H1 (cell line): ENCODE results near the gene SYT17. TPM values are rescaled to one million over a fixed set of nuclear protein-coding genes. Genes with fewer than 3 reads are reported as not detected.
"Not testable (repeated sequence)": the region's sequence is repeated elsewhere in the genome, so short reads cannot be mapped to it uniquely, and the experiment has no call there.

Source experiments
- CTCF ChIA-PET: fragments of 300-600 bp; sonication (Branson Sonifier 250); formaldehyde crosslinking; loops from one replicate; lab custom pipeline; 2021; ENCODE audit not compliant: partially characterized antibody; lab: Charles Lee
- POLR2A ChIA-PET: fragments of 300-600 bp; sonication (Branson Sonifier 250); formaldehyde crosslinking; loops from one replicate; lab custom pipeline; 2021; ENCODE audit warnings: inconsistent platforms; ENCODE audit not compliant: partially characterized antibody; lab: Charles Lee
- DNase-seq, 2 experiments: peaks; one replicate each; pipeline versions ENCODE4 v3.0.0 to v3.0.0-alpha.2; 2010 to 2022; ENCODE audit warnings: low spot score in 2 of 2, low read depth in 1 of 2, mixed read lengths in 1 of 2
- FAIRE-seq: peaks from 2 replicates; lab custom pipeline; 2011; peaks lifted over from hg19 to GRCh38; lab: Jason Lieb, UNC
- H2AFZ ChIP-seq: 2 replicates; pipeline ENCODE4 v1.8.1; 2012; ENCODE audit warnings: low read length, inconsistent platforms
- H2AK5ac ChIP-seq: 2 replicates; pipeline ENCODE4 v1.6.1; 2013; ENCODE audit warnings: low read depth, low read length
- H2BK120ac ChIP-seq: replicated peaks from 2 replicates; pipeline ENCODE3; 2013; ENCODE audit warnings: low read depth, low read length, inconsistent platforms
- H2BK12ac ChIP-seq: 2 replicates; pipeline ENCODE4 v1.6.1; 2013; ENCODE audit warnings: low read depth, low read length
- H2BK15ac ChIP-seq: 2 replicates; pipeline ENCODE4 v1.6.1; 2013; ENCODE audit warnings: low read length
- H2BK20ac ChIP-seq: 2 replicates; pipeline ENCODE4 v1.6.1; 2013; ENCODE audit warnings: low read length
- H2BK5ac ChIP-seq: 2 replicates; pipeline ENCODE4 v1.6.1; 2013; ENCODE audit warnings: low read depth, low read length
- H3K14ac ChIP-seq: 2 replicates; pipeline ENCODE4 v1.6.1; 2013; ENCODE audit warnings: inconsistent platforms; ENCODE audit not compliant: insufficient read length
- H3K18ac ChIP-seq: 2 replicates; pipeline ENCODE4 v1.6.1; 2013; ENCODE audit warnings: low read length; ENCODE audit errors: extremely low read depth
- H3K23ac ChIP-seq: 2 replicates; pipeline ENCODE4 v1.6.1; 2013; ENCODE audit warnings: inconsistent platforms; ENCODE audit not compliant: insufficient read length
- H3K23me2 ChIP-seq: 2 replicates; pipeline ENCODE4 v1.6.1; 2013; ENCODE audit warnings: low read depth, low read length
- H3K27ac ChIP-seq: 2 replicates; pipeline ENCODE4 v1.6.1; 2011; ENCODE audit warnings: low read depth, low read length, inconsistent platforms
- H3K27me3 ChIP-seq, 4 experiments: replicated peaks in 1 of 4; 1 replicate in 1 of 4; 2 replicates in 3 of 4; pipeline versions ENCODE4 v1.6.1 to v1.8.1; 2011 to 2013; ENCODE audit warnings: low read length in 3 of 4, mild to moderate bottlenecking in 3 of 4, inconsistent platforms in 2 of 4, mixed read lengths in 2 of 4, moderate library complexity in 1 of 4; ENCODE audit not compliant: control insufficient read depth in 3 of 4, insufficient read depth in 3 of 4; ENCODE audit errors: extremely low read depth in 1 of 4
- H3K36me3 ChIP-seq, 4 experiments: 2 replicates each; pipeline versions ENCODE4 v1.6.1 to v1.8.1; 2011 to 2013; ENCODE audit warnings: mild to moderate bottlenecking in 4 of 4, low read length in 3 of 4, moderate library complexity in 2 of 4, control low read depth in 1 of 4, inconsistent platforms in 1 of 4; ENCODE audit not compliant: insufficient read depth in 4 of 4, control insufficient read depth in 2 of 4
- H3K4ac ChIP-seq: replicated peaks from 2 replicates; pipeline ENCODE3; 2013; ENCODE audit warnings: low read length, low read depth, mixed read lengths, inconsistent platforms; ENCODE audit not compliant: insufficient read length
- H3K4me1 ChIP-seq, 4 experiments: replicated peaks in 1 of 4; 1 replicate in 1 of 4; 2 replicates in 3 of 4; pipeline versions ENCODE4 v1.6.1 to v1.8.1; 2011 to 2013; ENCODE audit warnings: low read length in 3 of 4, inconsistent platforms in 2 of 4, mixed read lengths in 1 of 4; ENCODE audit not compliant: insufficient read depth in 4 of 4, control insufficient read depth in 3 of 4
- H3K4me2 ChIP-seq, 2 experiments: 2 replicates each; pipeline versions ENCODE4 v1.6.1 to v1.8.1; 2011 to 2013; ENCODE audit warnings: low read depth in 2 of 2, low read length in 2 of 2, control low read depth in 1 of 2, inconsistent platforms in 1 of 2, mild to moderate bottlenecking in 1 of 2; ENCODE audit not compliant: insufficient read depth in 1 of 2
- H3K4me3 ChIP-seq, 4 experiments: fragments of 200-600, 300-600 bp in 1 of 4; sonication (generic), shearing (Covaris generic), sonication (Bioruptor Twin) in 1 of 4; 2 replicates each; pipeline versions ENCODE4 v1.5.1 to v1.8.1; 2011 to 2016; ENCODE audit warnings: low read length in 4 of 4, low read depth in 3 of 4, control low read depth in 2 of 4, inconsistent platforms in 2 of 4, mild to moderate bottlenecking in 2 of 4, mixed read lengths in 1 of 4, moderate library complexity in 1 of 4; ENCODE audit not compliant: insufficient read depth in 2 of 4; ENCODE audit errors: extremely low read depth in 1 of 4
- H3K56ac ChIP-seq: replicated peaks from 2 replicates; pipeline ENCODE3; 2013; ENCODE audit warnings: low read depth, mild to moderate bottlenecking, mixed read lengths, low read length, inconsistent platforms; ENCODE audit not compliant: insufficient read length
- H3K79me1 ChIP-seq: 2 replicates; pipeline ENCODE4 v1.6.1; 2013; ENCODE audit warnings: low read depth, low read length, control low read depth
- H3K79me2 ChIP-seq, 2 experiments: 2 replicates each; pipeline versions ENCODE4 v1.6.1 to v1.8.1; 2012 to 2013; ENCODE audit warnings: low read length in 2 of 2, mild to moderate bottlenecking in 2 of 2, inconsistent platforms in 1 of 2; ENCODE audit not compliant: insufficient read depth in 2 of 2, control insufficient read depth in 1 of 2
- H3K9ac ChIP-seq, 4 experiments: replicated peaks in 1 of 4; 1 replicate in 1 of 4; 2 replicates in 3 of 4; pipeline versions ENCODE4 v1.6.1 to v1.8.1; 2011 to 2013; ENCODE audit warnings: low read depth in 3 of 4, low read length in 3 of 4, control low read depth in 2 of 4, mild to moderate bottlenecking in 2 of 4, moderate library complexity in 2 of 4, inconsistent platforms in 1 of 4; ENCODE audit errors: extremely low read depth in 1 of 4
- H3K9me3 ChIP-seq, 2 experiments: 2 replicates each; pipeline versions ENCODE4 v1.6.1 to v1.8.1; 2012 to 2013; ENCODE audit warnings: mild to moderate bottlenecking in 2 of 2, moderate library complexity in 2 of 2, control low read depth in 1 of 2, inconsistent platforms in 1 of 2, low read depth in 1 of 2, low read length in 1 of 2, mixed read lengths in 1 of 2; ENCODE audit not compliant: insufficient read depth in 2 of 2
- H4K20me1 ChIP-seq, 2 experiments: replicated peaks in 1 of 2; 2 replicates each; pipeline versions ENCODE3 to v1.8.1; 2011 to 2013; ENCODE audit warnings: inconsistent platforms in 2 of 2, low read length in 2 of 2, mild to moderate bottlenecking in 1 of 2; ENCODE audit not compliant: insufficient read depth in 2 of 2, control insufficient read depth in 1 of 2
- H4K5ac ChIP-seq: 2 replicates; pipeline ENCODE4 v1.6.1; 2013; ENCODE audit warnings: low read length, low read depth, mixed read lengths, inconsistent platforms; ENCODE audit not compliant: insufficient read length
- H4K8ac ChIP-seq: 2 replicates; pipeline ENCODE4 v1.8.0; 2013; ENCODE audit warnings: mild to moderate bottlenecking, moderate library complexity, low read length, inconsistent platforms; ENCODE audit not compliant: insufficient read depth; ENCODE audit errors: extremely low read depth
- H4K91ac ChIP-seq: replicated peaks from 2 replicates; pipeline ENCODE3; 2013; ENCODE audit warnings: low read length, mixed read lengths, inconsistent platforms; ENCODE audit not compliant: insufficient read length
- KDM1A ChIP-seq: fragments of 200-600, 300-600 bp; sonication (generic); IDR thresholded peaks from 2 replicates; pipeline ENCODE4 v1.7.1; 2016; ENCODE audit warnings: mild to moderate bottlenecking, low read length, borderline replicate concordance
- WGBS, 2 experiments: shearing (Covaris generic) in 1 of 2; methylation state at CpG; one replicate each; pipeline versions ENCODE4 v1.1.6 to v1.1.7; 2013 to 2015; ENCODE audit warnings: low lambda C conversion rate in 2 of 2, mixed read lengths in 2 of 2, inconsistent platforms in 1 of 2, low coverage in 1 of 2, missing lambda C conversion rate in 1 of 2; ENCODE audit not compliant: insufficient replicate concordance in 2 of 2, insufficient coverage in 1 of 2, insufficient read length in 1 of 2; ENCODE audit errors: extremely low coverage in 1 of 2, missing lambda C conversion rate in 1 of 2; 5-methylcytosine and 5-hydroxymethylcytosine counted together
- polyA plus RNA-seq, 7 experiments: library from polyadenylated mRNA; depleted of rRNA in 3 of 7; stranded (reverse) in 5 of 7; unstranded in 2 of 7; fragments of >200 nt in 5 of 7; fragments of 200-250 nt in 2 of 7; gene quantifications; 1 replicate in 5 of 7; 2 replicates in 1 of 7; 4 replicates in 1 of 7; pipeline versions ENCODE4 v1.2.1 to v1.2.3, GENCODE V29; 2011 to 2013; ENCODE audit warnings: missing spikeins in 2 of 7, mixed read lengths in 2 of 7
- total RNA-seq: library from RNA; stranded (reverse); fragmentation: NEBNext Ultra II Directional; extraction: Animal tissue kit (Norgen Biotek cat#: 25700); gene quantifications from 2 replicates; pipeline ENCODE4 v1.2.1, GENCODE V29; 2021

Gene SYT17
- total and polyA plus RNA-seq, 2 of the 8 experiments (the other 6 are each of a cell fraction or from before 2014, with no cell fraction given), result 5.8 to 18.1 TPM

DNA sequence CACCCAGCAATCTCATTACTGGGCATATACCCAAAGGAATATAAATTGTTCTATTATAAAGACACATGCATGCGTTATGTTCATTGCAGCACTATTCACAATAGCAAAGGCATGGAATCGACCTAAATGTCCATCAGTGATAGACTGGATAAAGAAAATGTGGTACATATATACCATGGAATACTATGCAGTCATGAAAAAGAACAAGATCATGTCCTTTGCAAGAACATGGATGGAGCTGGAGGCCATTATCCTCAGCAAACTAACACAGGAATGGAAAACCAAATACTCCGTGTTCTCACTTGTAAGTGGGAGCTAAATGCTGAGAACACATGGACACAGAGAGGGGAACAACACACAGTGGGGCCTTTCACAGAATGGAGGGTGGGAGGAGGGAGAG, 19.9 kb downstream of the SYT17 start:
- H2BK5ac ChIP-seq, H4K8ac ChIP-seq, DNase-seq, H3K4me1 ChIP-seq, H4K5ac ChIP-seq, H3K4me2 ChIP-seq, H3K4ac ChIP-seq, H3K36me3 ChIP-seq, H3K4me3 ChIP-seq, H3K23ac ChIP-seq, H2BK20ac ChIP-seq, H2BK120ac ChIP-seq, H3K9ac ChIP-seq, H2BK15ac ChIP-seq, H2BK12ac ChIP-seq, H3K56ac ChIP-seq, H3K27me3 ChIP-seq, H3K23me2 ChIP-seq, H3K14ac ChIP-seq, H2AK5ac ChIP-seq, FAIRE-seq, H2AFZ ChIP-seq, H4K91ac ChIP-seq, H3K79me1 ChIP-seq, H4K20me1 ChIP-seq, H3K79me2 ChIP-seq, H3K18ac ChIP-seq, H3K27ac ChIP-seq, H3K9me3 ChIP-seq: not testable (repeated sequence)
- TF ChIP-seq KDM1A, result peak; percentile 67; the same call in 1 of the 2 replicates
- ChIA-PET POLR2A (interaction anchor here (0.6 to 1.2 kb wide), 2 partner anchors 13 to 18 kb away, joined by 3 read pairs; no protein-coding TSS in a partner anchor), CTCF (interaction anchor here (0.6 to 3.6 kb wide), 3 partner anchors 9 to 52 kb away, joined by 3 to 21 read pairs (median 3); no protein-coding TSS in a partner anchor)
- WGBS, 2 experiments, result 84% methylated on average over 3 of the region's 3 CpGs; no CpG with 5 or more reads in 1 of the 2 experiments
